SW 1271 (cell line): Measurements from ENCODE around the gene MACROH2A1.

ENCODE experiments used
- DNase-seq, 2 experiments: peaks; one replicate each; lab custom pipeline; 2025; lab: John Stamatoyannopoulos, UW

The MACROH2A1 gene

GRCh38 chr5:135396459-135397055 lies 2.5 kb downstream of the MACROH2A1 start:
- DNase-seq, result no peak

GRCh38 chr5:135395866-135396265 lies 3.2 kb downstream of the MACROH2A1 start:
- no peak for DNase-seq

GRCh38 chr5:135395451-135395850 lies 3.6 kb downstream of the MACROH2A1 start:
- no peak for DNase-seq

GRCh38 chr5:135394095-135394494 lies 4.9 kb downstream of the MACROH2A1 start:
- DNase-seq, result no peak

- DNase-seq, result no peak
These were observed 5.3 kb downstream of the MACROH2A1 start for GRCh38 chr5:135393691-135394090.

GRCh38 chr5:135393229-135393628 lies 5.8 kb downstream of the MACROH2A1 start:
- no peak for DNase-seq

GRCh38 chr5:135392256-135392655 lies 6.8 kb downstream of the MACROH2A1 start:
- DNase-seq, result no peak

GRCh38 chr5:135391869-135392255 lies 7.2 kb downstream of the MACROH2A1 start:
- DNase-seq, result no peak

GRCh38 chr5:135391116-135391868 lies 7.7 kb downstream of the MACROH2A1 start:
- no peak for DNase-seq

- DNase-seq, result no peak
These were observed 10.1 kb downstream of the MACROH2A1 start for GRCh38 chr5:135388860-135389435.

- no peak for DNase-seq
These were observed 11.4 kb downstream of the MACROH2A1 start for GRCh38 chr5:135387629-135387960.

GRCh38 chr5:135386886-135387628 lies 12.0 kb downstream of the MACROH2A1 start:
- DNase-seq, result peak; percentile 38 to 78

- no peak for DNase-seq
These were observed 12.9 kb downstream of the MACROH2A1 start for GRCh38 chr5:135386096-135386495.

GRCh38 chr5:135385576-135385975 lies 13.5 kb downstream of the MACROH2A1 start:
- no peak for DNase-seq

- no peak for DNase-seq
These were observed 14.1 kb downstream of the MACROH2A1 start for GRCh38 chr5:135384898-135385297.

GRCh38 chr5:135383803-135384495 lies 15.1 kb downstream of the MACROH2A1 start:
- DNase-seq, result no peak

GRCh38 chr5:135382981-135383380 lies 16.1 kb downstream of the MACROH2A1 start:
- no peak for DNase-seq

- no peak for DNase-seq
These were observed 16.8 kb downstream of the MACROH2A1 start for GRCh38 chr5:135382106-135382790.

GRCh38 chr5:135379046-135379654 lies 19.9 kb downstream of the MACROH2A1 start:
- DNase-seq, result no peak

- DNase-seq, result no peak
These were observed 21.0 kb downstream of the MACROH2A1 start for GRCh38 chr5:135377751-135378680.
